GM21737 (cell line): ENCODE measurements around the gene PROKR1.
"Not testable (repeated sequence)": the region's sequence is repeated elsewhere in the genome, so short reads cannot be mapped to it uniquely, and the experiment has no call there.

Experiments
- ATAC-seq: cut with Tn5 transposase; IDR thresholded peaks from one replicate; pipeline ENCODE4 v1.9.1; 2021; ENCODE audit warnings: mild to moderate bottlenecking, moderate library complexity; ENCODE audit not compliant: unreplicated experiment

PROKR1 gene

GRCh38 chr2:68653538-68653982, 10.2 kb downstream of the PROKR1 start:
- peak; percentile 69 for ATAC-seq

GRCh38 chr2:68658266-68658665, 14.9 kb downstream of the PROKR1 start:
- ATAC-seq, result no peak

- ATAC-seq, result no peak
Measured at GRCh38 chr2:68659081-68659480, 15.7 kb downstream of the PROKR1 start.

GRCh38 chr2:68660658-68661057, 17.3 kb downstream of the PROKR1 start:
- ATAC-seq, result no peak

- no peak for ATAC-seq
Measured at GRCh38 chr2:68662466-68662865, 19.1 kb downstream of the PROKR1 start.

GRCh38 chr2:68663371-68664156, 20.2 kb downstream of the PROKR1 start:
- no peak for ATAC-seq

- no peak for ATAC-seq
Measured at GRCh38 chr2:68667371-68667770, 24.0 kb downstream of the PROKR1 start.

GRCh38 chr2:68669651-68670050, 26.3 kb downstream of the PROKR1 start:
- no peak for ATAC-seq

- no peak for ATAC-seq
Measured at GRCh38 chr2:68671961-68672360, 28.6 kb downstream of the PROKR1 start.

- no peak for ATAC-seq
Measured at GRCh38 chr2:68673631-68674030, 30.3 kb downstream of the PROKR1 start.

GRCh38 chr2:68675470-68675869, 32.1 kb downstream of the PROKR1 start:
- ATAC-seq, result no peak

- ATAC-seq, result not testable (repeated sequence)
Measured at GRCh38 chr2:68677837-68678236, 34.5 kb downstream of the PROKR1 start.

GRCh38 chr2:68679166-68679916, 36.0 kb downstream of the PROKR1 start:
- not testable (repeated sequence) for ATAC-seq

- not testable (repeated sequence) for ATAC-seq
Measured at GRCh38 chr2:68679917-68680267, 36.5 kb downstream of the PROKR1 start.

GRCh38 chr2:68684197-68684596, 40.8 kb downstream of the PROKR1 start:
- no peak for ATAC-seq

- ATAC-seq, result no peak
Measured at GRCh38 chr2:68686178-68686577, 42.8 kb downstream of the PROKR1 start.

GRCh38 chr2:68687018-68687417, 43.6 kb downstream of the PROKR1 start:
- no peak for ATAC-seq

- peak; percentile 86 for ATAC-seq
Measured at GRCh38 chr2:68689553-68690537, 46.5 kb downstream of the PROKR1 start.

- ATAC-seq, result no peak
Measured at GRCh38 chr2:68690851-68691250, 47.5 kb downstream of the PROKR1 start.

GRCh38 chr2:68692511-68692910, 49.1 kb downstream of the PROKR1 start:
- ATAC-seq, result no peak

GRCh38 chr2:68693951-68694350, 50.6 kb downstream of the PROKR1 start:
- no peak for ATAC-seq
